Fibroblast of peridontal ligament (primary cell): ENCODE data around the gene NXPE1.
"Not testable (repeated sequence)": the region's sequence is repeated elsewhere in the genome, so short reads cannot be mapped to it uniquely, and the experiment has no call there.

Experiments used
- DNase-seq: peaks from one replicate; pipeline ENCODE4 v3.0.0-alpha.2; 2010; ENCODE audit errors: extremely low read depth

The NXPE1 gene

GRCh38 chr11:114559425-114560310, at the start of gene NXPE1:
Gene NXPE1, minus strand, starts transcription at chr11:114559881. Its CDS starts 8,680 bp downstream, at chr11:114551201.
- DNase-seq: no peak

GRCh38 chr11:114609429-114609828, 49.7 kb upstream of the NXPE1 start:
- no peak for DNase-seq

GRCh38 chr11:114608605-114609004, 48.9 kb upstream of the NXPE1 start:
- DNase-seq: not testable (repeated sequence)

- no peak for DNase-seq
Observed at GRCh38 chr11:114607753-114608459, 48.2 kb upstream of the NXPE1 start.

- DNase-seq: not testable (repeated sequence)
Observed at GRCh38 chr11:114606802-114607075, 47.1 kb upstream of the NXPE1 start.

- no peak for DNase-seq
Observed at GRCh38 chr11:114606003-114606801, 46.5 kb upstream of the NXPE1 start.

- no peak for DNase-seq
Observed at GRCh38 chr11:114605370-114605769, 45.7 kb upstream of the NXPE1 start.

- DNase-seq: no peak
Observed at GRCh38 chr11:114604886-114605285, 45.2 kb upstream of the NXPE1 start.

GRCh38 chr11:114604179-114604813, 44.6 kb upstream of the NXPE1 start:
- DNase-seq: no peak

GRCh38 chr11:114603151-114603550, 43.5 kb upstream of the NXPE1 start:
- DNase-seq: not testable (repeated sequence)

GRCh38 chr11:114598461-114598860, 38.8 kb upstream of the NXPE1 start:
- no peak for DNase-seq

- no peak for DNase-seq
Observed at GRCh38 chr11:114596175-114596919, 36.7 kb upstream of the NXPE1 start.

- no peak for DNase-seq
Observed at GRCh38 chr11:114595571-114595970, 35.9 kb upstream of the NXPE1 start, which contains the start of gene NXPE4. Gene NXPE4, minus strand, starts transcription at chr11:114595786. Its CDS starts 1,027 bp downstream, at chr11:114594759.

- no peak for DNase-seq
Observed at GRCh38 chr11:114594703-114595102, 35.0 kb upstream of the NXPE1 start.

GRCh38 chr11:114587398-114587953, 27.8 kb upstream of the NXPE1 start:
- no peak for DNase-seq

GRCh38 chr11:114586797-114587196, 27.1 kb upstream of the NXPE1 start:
- peak; percentile 1 for DNase-seq

GRCh38 chr11:114571712-114572111, 12.0 kb upstream of the NXPE1 start:
- DNase-seq: no peak

- no peak for DNase-seq
Observed at GRCh38 chr11:114569801-114570200, 10.1 kb upstream of the NXPE1 start.

GRCh38 chr11:114566276-114566675, 6.6 kb upstream of the NXPE1 start:
- no peak for DNase-seq

GRCh38 chr11:114564831-114565230, 5.2 kb upstream of the NXPE1 start:
- no peak for DNase-seq

- DNase-seq: no peak
Observed at GRCh38 chr11:114563077-114563476, 3.4 kb upstream of the NXPE1 start.
